Measurements from ENCODE around the gene TSC22D3.
A peak's percentile ranks its signal among the peaks of the same experiment; 100 is the strongest.

TSC22D3 gene

DNA sequence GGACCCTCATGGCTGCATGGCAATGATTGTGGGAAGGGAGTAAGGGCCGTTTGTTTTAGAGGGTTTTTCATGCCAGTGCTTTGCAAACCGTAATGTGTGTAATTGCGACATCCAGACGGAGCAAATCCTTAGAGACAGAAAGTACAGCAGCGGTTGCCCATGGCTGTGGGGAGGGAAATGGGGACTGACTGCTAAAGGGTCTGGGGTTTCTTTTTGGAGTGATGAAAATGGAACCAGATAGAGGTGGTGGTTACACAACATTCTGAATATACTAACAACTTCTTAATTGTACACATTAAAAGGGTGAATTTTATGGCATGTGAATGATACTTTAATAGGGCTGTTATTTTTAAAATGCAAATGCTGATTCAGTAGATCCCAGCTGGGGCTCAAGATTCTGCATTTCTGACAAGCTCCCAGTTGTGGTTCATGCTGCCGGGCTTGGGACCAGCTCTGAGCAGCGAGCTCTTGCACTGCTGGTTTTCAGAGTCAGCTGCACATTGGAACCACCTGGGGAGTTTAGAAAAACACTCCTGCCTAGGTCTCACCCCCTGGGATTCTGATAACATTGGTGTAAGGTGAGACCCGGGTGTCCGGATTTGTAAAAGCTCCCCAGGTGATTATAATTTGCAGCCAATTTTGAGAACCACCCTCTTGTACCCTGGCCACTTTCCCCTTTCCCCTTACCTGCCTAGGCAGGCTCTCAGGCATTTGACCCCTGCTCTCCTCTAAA lies 99.6 kb downstream of the TSC22D3 start:
- CTCF ChIA-PET = interaction anchor here (1.0 to 11.3 kb wide), 5 partner anchors 14 to 75 kb away, joined by 3 to 116 read pairs (median 4); no protein-coding TSS in a partner anchor
- H3K4me3 ChIP-seq (ENCODE audit: low read depth, low read length) = peak overlapping the region; percentile 60
- POLR2A ChIA-PET = interaction anchor here (0.7 to 2.0 kb wide), 3 partner anchors 35 to 40 kb away, joined by 3 to 5 read pairs (median 4); no protein-coding TSS in a partner anchor

DNA sequence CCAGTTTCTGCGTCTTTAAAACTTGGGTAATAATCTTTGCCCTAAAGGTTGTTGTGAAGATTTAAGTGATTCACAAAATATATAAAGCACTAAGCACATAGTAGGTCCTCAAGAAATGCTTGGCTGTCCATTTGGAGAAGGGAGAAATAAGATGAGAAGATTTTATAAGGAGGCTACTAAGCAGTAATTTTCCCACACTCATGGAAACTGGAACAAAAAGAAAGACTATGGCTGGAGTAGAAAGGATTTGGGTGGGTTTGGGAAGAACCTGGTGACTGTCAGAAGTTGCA lies 100.3 kb downstream of the TSC22D3 start:
- no peak overlapping the region for H3K4me3 ChIP-seq (ENCODE audit: low read depth, low read length)
- TF ChIP-seq, protein P1, sequence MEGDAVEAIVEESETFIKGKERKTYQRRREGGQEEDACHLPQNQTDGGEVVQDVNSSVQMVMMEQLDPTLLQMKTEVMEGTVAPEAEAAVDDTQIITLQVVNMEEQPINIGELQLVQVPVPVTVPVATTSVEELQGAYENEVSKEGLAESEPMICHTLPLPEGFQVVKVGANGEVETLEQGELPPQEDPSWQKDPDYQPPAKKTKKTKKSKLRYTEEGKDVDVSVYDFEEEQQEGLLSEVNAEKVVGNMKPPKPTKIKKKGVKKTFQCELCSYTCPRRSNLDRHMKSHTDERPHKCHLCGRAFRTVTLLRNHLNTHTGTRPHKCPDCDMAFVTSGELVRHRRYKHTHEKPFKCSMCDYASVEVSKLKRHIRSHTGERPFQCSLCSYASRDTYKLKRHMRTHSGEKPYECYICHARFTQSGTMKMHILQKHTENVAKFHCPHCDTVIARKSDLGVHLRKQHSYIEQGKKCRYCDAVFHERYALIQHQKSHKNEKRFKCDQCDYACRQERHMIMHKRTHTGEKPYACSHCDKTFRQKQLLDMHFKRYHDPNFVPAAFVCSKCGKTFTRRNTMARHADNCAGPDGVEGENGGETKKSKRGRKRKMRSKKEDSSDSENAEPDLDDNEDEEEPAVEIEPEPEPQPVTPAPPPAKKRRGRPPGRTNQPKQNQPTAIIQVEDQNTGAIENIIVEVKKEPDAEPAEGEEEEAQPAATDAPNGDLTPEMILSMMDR (IDR thresholded peaks at IDR 0.05; ENCODE audit: insufficient read depth, low read length, missing control alignments) = no peak
- POLR2A ChIA-PET = interaction anchor here (3.0 kb wide), 1 partner anchor 41 kb away, joined by 20 read pairs; no protein-coding TSS in a partner anchor
- DNase-seq (ENCODE audit: low read depth, low spot score) = no peak
- CTCF ChIA-PET = interaction anchor here (3.0 to 11.3 kb wide), 3 partner anchors 12 to 101 kb away, joined by 28 to 116 read pairs (median 29); partner anchors contain the start of genes NCBP2L and TSC22D3

More for the DNA sequence above, 99.6 kb downstream of the TSC22D3 start:
- TF ChIP-seq, protein P1 (IDR thresholded peaks at IDR 0.05; ENCODE audit: insufficient read depth, low read length, missing control alignments) = no peak
- DNase-seq (ENCODE audit: low read depth, low spot score) = no peak

DNA sequence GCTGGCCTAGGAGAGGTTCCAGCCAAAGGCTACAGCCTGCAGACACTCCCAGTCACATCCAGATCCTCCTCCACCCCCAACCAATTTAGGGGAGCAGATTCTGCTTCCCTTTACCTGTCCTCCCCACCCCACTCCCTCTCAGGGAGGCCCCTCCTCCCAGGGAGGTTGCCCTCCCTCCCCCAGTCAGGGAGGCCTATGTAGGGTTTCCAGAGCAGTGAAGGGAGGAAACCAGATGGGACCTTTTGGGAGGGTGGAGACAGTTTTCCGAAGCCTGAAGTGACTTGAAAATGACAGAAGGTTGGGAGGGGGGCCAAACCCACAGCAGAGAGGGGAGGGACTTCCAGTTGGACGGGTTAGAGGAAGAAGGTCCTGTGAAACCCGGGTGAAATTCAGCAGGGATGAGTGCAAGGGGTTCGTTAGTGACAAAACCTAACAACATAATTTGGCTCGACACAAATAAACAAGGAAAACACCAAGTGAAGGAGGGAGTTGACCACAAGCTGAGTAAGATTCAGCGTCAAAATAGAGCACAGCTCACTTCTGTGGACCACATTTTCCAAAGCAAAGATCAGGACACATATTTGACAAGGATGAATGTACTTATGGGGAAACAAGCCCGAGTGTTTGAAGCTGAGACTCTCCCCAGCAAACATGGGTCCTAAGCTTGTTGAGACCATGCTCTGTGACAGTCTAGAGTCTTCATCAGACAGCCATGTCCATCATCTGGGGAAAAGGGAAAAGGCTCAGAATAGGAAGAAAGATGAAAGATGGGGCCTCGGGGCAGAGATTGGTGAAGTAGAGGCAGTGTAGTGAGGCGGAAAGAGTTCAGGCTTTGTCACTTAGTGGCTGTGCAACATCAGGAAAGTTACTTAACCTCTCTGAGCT lies 100.9 kb downstream of the TSC22D3 start:
- H3K4me3 ChIP-seq (ENCODE audit: low read depth, low read length) = no peak overlapping the region
- POLR2A ChIA-PET = interaction anchor here (3.0 kb wide), 1 partner anchor 42 kb away, joined by 20 read pairs; no protein-coding TSS in a partner anchor
- CTCF ChIA-PET = interaction anchor here (2.0 to 11.3 kb wide), 5 partner anchors 12 to 104 kb away, joined by 6 to 116 read pairs (median 28); partner anchors contain the start of genes NCBP2L and TSC22D3
- DNase-seq (ENCODE audit: low read depth, low spot score) = no peak
- TF ChIP-seq, protein P1 (IDR thresholded peaks at IDR 0.05; ENCODE audit: insufficient read depth, low read length, missing control alignments) = no peak

DNA sequence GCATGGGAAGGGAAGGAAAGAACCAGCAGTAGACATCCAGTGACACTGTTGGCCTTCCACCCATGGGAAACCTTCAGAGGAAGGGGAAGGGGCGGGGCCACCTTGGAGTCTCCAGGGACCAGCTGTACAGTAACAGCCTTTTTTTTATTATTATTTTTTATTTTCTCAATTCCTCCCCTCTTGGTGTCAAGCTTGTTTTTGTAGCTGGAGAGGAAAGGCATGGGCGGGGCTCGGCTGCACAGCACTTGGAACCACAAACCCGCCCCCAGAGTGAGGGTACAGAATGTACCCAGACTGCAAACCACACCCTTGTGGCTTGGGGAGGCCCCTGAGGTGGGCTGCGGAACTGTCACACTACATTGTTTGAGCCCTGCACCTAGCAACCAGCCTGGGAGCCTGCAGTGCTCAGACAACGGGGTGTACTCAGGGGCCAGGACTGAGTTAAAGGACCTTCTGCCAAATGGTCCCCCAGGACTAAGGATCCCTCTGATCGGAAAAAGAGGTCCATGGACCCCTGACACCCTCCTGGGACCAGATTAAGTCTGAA lies 101.6 kb downstream of the TSC22D3 start:
- ChIA-PET CTCF (interaction anchor here (1.2 to 11.3 kb wide), 8 partner anchors 11 to 105 kb away, joined by 3 to 116 read pairs (median 8); partner anchors contain the start of genes NCBP2L and TSC22D3), POLR2A (interaction anchor here (3.0 kb wide), 1 partner anchor 42 kb away, joined by 20 read pairs; no protein-coding TSS in a partner anchor)
- H3K4me3 ChIP-seq (ENCODE audit: low read depth, low read length) = no peak overlapping the region
- TF ChIP-seq, protein P1 (IDR thresholded peaks at IDR 0.05; ENCODE audit: insufficient read depth, low read length, missing control alignments) = no peak
- DNase-seq (ENCODE audit: low read depth, low spot score) = no peak

DNA sequence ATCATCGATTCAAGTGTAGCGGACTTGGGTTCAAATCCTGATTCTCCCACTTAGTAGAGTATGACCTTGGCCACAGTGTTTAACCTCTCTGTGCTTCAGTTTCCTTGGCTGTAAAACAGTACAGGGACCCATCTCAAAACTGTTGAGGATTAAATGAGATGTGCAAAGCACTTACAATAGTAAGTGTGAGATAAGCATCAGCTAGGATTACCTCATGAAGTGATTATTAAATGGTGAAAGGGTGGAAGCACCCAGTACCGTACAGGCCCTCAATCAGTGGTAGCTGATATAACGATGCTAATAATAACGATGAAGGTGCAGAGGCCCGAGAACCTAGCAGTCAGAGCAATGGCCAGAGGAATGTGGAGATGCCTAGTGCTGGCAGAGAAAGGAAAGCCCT lies 102.2 kb downstream of the TSC22D3 start:
- no peak for DNase-seq (ENCODE audit: low read depth, low spot score)
- TF ChIP-seq, protein P1 (IDR thresholded peaks at IDR 0.05; ENCODE audit: insufficient read depth, low read length, missing control alignments) = no peak
- ChIA-PET POLR2A (interaction anchor here (3.0 kb wide), 1 partner anchor 43 kb away, joined by 20 read pairs; no protein-coding TSS in a partner anchor), CTCF (interaction anchor here (1.1 to 11.3 kb wide), 13 partner anchors 9 to 220 kb away, joined by 3 to 116 read pairs (median 5); partner anchors contain the start of genes NCBP2L and TSC22D3)
- no peak overlapping the region for H3K4me3 ChIP-seq (ENCODE audit: low read depth, low read length)
